ENCODE results near the gene VSNL1. TPM values are rescaled to one million over a fixed set of nuclear protein-coding genes. Genes with fewer than 3 reads are reported as not detected.

Gene VSNL1
- total RNA-seq, 2 experiments from 2014 or later = not detected

DNA sequence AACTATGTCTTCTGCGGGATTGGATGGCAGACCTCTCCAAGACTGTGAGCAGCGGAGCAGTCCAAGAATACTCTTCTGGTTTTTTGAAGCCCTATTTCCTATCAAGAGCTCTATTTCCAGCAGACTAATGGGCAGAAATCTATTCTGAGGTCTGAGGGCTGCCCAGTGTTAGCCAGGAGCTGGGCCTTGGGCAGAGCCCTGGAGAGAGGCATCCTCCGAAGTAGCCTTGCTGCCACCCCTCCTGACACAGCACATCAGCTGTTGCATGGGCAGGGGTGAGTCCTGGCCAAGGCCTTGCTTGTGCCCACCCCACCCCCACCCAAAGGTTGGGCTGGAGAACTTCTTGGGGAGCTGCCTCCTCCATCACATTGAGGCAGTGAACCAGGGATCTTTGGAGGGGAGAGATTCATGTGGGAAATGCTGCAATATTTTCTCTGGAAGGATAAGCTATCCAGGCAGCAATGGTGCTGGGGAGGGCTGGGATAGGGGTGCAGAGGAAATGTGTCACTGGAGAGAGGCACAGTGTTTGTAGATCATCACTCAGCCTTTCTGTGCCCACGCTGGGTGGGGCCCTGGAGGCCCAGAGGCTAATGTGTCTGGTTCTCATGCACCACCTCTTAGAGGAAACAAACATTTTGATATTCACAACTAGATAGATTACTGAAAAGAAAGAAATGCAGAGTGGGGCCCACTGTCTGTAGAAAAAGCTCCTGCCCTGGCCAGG lies 104.7 kb downstream of the VSNL1 start:
- Mint-ChIP-seq H3K4me1 (ENCODE audit: low read depth) (peaks cover 10% of the 10 kb centered on the region), H3K4me3 (no peak overlapping the region), H3K9me3 (no peaks in the 10 kb centered on the region), H3K36me3 (ENCODE audit: low read depth) (no peaks in the 10 kb centered on the region), H3K27me3 (no peaks in the 10 kb centered on the region), H3K27ac (no peak overlapping the region)
- POLR2A ChIA-PET = interaction anchor here (1.1 to 1.4 kb wide), 2 partner anchors 16 to 28 kb away, joined by 3 to 4 read pairs; no protein-coding TSS in a partner anchor
- TF ChIP-seq, protein P1, sequence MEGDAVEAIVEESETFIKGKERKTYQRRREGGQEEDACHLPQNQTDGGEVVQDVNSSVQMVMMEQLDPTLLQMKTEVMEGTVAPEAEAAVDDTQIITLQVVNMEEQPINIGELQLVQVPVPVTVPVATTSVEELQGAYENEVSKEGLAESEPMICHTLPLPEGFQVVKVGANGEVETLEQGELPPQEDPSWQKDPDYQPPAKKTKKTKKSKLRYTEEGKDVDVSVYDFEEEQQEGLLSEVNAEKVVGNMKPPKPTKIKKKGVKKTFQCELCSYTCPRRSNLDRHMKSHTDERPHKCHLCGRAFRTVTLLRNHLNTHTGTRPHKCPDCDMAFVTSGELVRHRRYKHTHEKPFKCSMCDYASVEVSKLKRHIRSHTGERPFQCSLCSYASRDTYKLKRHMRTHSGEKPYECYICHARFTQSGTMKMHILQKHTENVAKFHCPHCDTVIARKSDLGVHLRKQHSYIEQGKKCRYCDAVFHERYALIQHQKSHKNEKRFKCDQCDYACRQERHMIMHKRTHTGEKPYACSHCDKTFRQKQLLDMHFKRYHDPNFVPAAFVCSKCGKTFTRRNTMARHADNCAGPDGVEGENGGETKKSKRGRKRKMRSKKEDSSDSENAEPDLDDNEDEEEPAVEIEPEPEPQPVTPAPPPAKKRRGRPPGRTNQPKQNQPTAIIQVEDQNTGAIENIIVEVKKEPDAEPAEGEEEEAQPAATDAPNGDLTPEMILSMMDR (IDR thresholded peaks at IDR 0.05) = no peak
- DNase-seq (no peak), ATAC-seq (no peak)
- CTCF ChIA-PET = interaction anchor here (0.8 to 8.6 kb wide), 9 partner anchors 9 to 73 kb away, joined by 3 to 136 read pairs (median 5); no protein-coding TSS in a partner anchor
- intact Hi-C loops (cut with micrococcal nuclease) = no loop called here

DNA sequence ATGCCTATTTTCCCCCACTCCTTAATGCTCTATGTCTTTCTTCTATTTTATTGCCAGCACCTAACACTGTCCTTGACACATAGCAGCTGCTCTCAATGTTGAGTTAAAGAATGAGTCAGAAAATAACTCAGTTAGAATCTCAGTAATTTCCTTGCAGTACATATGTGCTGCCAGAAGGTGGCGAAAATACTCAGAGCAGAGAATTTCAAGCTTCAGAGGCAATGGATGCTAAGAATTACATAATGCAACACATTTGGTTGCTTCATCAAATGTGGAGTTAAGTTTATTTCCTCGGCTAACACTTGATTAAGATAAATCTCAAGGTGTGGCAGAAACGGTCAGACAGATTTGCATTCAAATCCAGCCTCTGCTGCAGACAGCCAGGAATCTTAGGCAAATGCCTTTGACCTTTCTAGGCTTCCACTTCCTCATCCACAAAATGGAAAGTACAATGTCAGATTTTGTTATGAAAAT lies 105.6 kb downstream of the VSNL1 start:
- Mint-ChIP-seq H3K9me3 (no peaks in the 10 kb centered on the region), H3K27me3 (no peaks in the 10 kb centered on the region), H3K4me1 (ENCODE audit: low read depth) (peaks cover 10% of the 10 kb centered on the region), H3K27ac (peak overlapping the region; percentile 9), H3K4me3 (no peak overlapping the region), H3K36me3 (ENCODE audit: low read depth) (no peaks in the 10 kb centered on the region)
- ATAC-seq (peak; percentile 89), DNase-seq (peak; percentile 62)
- CTCF ChIA-PET = interaction anchor here (0.8 to 8.6 kb wide), 13 partner anchors 10 to 1704 kb away, joined by 3 to 136 read pairs (median 4); no protein-coding TSS in a partner anchor
- POLR2A ChIA-PET = interaction anchor here (1.4 kb wide), 1 partner anchor 27 kb away, joined by 4 read pairs; no protein-coding TSS in a partner anchor
- TF ChIP-seq, protein P1 (IDR thresholded peaks at IDR 0.05) = peak; percentile 76
- intact Hi-C loops (cut with micrococcal nuclease) = no loop called here

DNA sequence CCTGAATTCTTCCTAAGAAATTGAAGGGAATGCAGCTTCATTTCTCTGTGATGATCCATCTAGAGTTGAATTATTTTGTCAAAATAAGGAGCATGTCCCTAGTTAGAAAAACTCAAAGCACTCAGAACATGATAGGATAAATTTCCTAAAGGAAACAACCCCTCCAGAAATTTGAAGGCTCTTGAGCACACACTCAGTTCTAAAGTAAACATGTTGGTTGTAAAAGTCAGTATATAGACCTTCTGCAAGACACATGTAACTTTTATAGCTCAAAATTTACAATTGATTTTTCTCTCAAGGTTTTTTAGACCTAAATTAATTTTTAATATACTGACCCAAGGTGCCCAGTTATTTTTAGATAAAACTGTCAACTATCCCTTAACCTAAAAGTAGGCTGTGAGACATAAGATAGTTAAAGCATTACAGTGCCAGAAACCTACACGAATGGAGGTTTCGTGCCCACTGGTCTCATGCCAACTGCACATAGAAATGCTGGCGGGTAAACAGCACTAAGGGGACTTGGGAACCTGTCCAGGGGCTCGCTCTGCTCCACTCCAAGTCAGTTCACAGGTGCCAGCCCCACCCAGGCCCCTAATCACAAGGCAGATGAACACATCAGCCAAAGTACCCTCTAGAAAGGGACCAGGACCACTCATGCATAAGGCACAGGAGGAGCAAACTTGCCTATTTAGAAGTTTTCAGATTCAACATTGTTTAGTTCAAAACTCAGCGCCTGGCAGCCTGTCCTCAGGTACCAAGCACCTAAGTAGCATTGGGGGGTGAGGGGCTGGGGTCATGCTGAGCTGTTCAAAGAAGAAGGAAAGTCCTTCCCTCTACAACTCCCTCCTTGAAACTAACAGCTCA lies 106.6 kb downstream of the VSNL1 start:
- TF ChIP-seq, protein P1 (IDR thresholded peaks at IDR 0.05) = no peak
- no peaks in the 10 kb centered on the region for H3K9me3 Mint-ChIP-seq
- ChIA-PET CTCF (interaction anchor here (0.8 to 8.6 kb wide), 9 partner anchors 9 to 1705 kb away, joined by 3 to 136 read pairs (median 4); no protein-coding TSS in a partner anchor), POLR2A (no interaction called here)
- no peak for ATAC-seq
- H3K36me3 Mint-ChIP-seq (ENCODE audit: low read depth) = no peaks in the 10 kb centered on the region
- intact Hi-C loops (cut with micrococcal nuclease) = no loop called here
- peaks cover 10% of the 10 kb centered on the region for H3K4me1 Mint-ChIP-seq (ENCODE audit: low read depth)
- DNase-seq = no peak
- no peak overlapping the region for H3K4me3 Mint-ChIP-seq
- no peak overlapping the region for H3K27ac Mint-ChIP-seq
- H3K27me3 Mint-ChIP-seq = no peaks in the 10 kb centered on the region

DNA sequence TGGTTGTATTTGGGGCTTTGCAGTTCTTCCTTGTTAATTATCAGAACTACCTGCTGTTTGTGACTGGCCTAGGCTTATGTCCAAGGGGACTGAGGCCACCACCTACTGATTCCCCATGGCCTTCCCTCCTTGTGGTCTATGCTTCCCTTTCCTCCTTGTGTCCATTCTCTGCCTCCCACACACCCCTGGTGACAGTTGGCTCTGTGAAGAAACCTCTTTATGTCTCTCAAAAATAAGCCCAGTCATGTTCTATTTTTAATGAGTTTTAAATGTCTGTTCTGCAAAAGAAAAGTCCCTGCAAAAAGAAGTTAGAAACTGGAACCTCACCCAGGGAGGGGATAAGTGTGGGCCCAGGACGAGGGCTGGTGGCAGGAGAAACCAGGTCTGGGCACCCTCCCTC lies 108.1 kb downstream of the VSNL1 start:
- Mint-ChIP-seq H3K4me1 (ENCODE audit: low read depth) (peaks cover 5% of the 10 kb centered on the region), H3K27ac (no peak overlapping the region), H3K9me3 (no peaks in the 10 kb centered on the region), H3K36me3 (ENCODE audit: low read depth) (no peaks in the 10 kb centered on the region), H3K4me3 (no peak overlapping the region), H3K27me3 (no peaks in the 10 kb centered on the region)
- no peak for ATAC-seq
- ChIA-PET CTCF (interaction anchor here (8.6 kb wide), 1 partner anchor 23 kb away, joined by 136 read pairs; no protein-coding TSS in a partner anchor), POLR2A (no interaction called here)
- intact Hi-C loops (cut with micrococcal nuclease) = no loop called here
- TF ChIP-seq, protein P1 (IDR thresholded peaks at IDR 0.05) = no peak
- DNase-seq = no peak
